HepG2 (cell line): ENCODE data around the gene RHOV.

Experiments
- IKZF1 ChIP-seq: fragments of 450-650 bp; IDR thresholded peaks from 2 replicates; pipeline ENCODE4 v1.7.1; 2016
- KMT2B ChIP-seq: IDR thresholded peaks from 2 replicates; pipeline ENCODE4 v1.6.1; 2016; ENCODE audit warnings: missing genetic modification reagents, missing compliant biosample characterization
- MAZ ChIP-seq, 2 experiments: sonication (generic) in 1 of 2; formaldehyde crosslinking in 1 of 2; IDR thresholded peaks; 2 replicates each; pipeline versions ENCODE4 v1.5.0 to v1.6.1; 2012 to 2020; ENCODE audit warnings: low read depth in 2 of 2, mild to moderate bottlenecking in 2 of 2, borderline replicate concordance in 1 of 2, improper control_type of control experiment in 1 of 2, low read length in 1 of 2, missing genetic modification reagents in 1 of 2, moderate library complexity in 1 of 2
- MYC ChIP-seq: sonication (generic); formaldehyde crosslinking; IDR thresholded peaks from 2 replicates; pipeline ENCODE4 v1.9.0; 2021; ENCODE audit warnings: missing genetic modification reagents, borderline replicate concordance
- NFIC ChIP-seq: IDR thresholded peaks from 2 replicates; pipeline ENCODE4 v1.6.1; 2012; ENCODE audit warnings: mild to moderate bottlenecking, low read length, inconsistent platforms
- PCBP2 ChIP-seq: fragments of 200-400 bp; formaldehyde crosslinking; optimal IDR thresholded peaks from 2 replicates; pipeline ENCODE3; 2018; ENCODE audit warnings: low read length, low read depth; ENCODE audit not compliant: poor library complexity, severe bottlenecking
- ZNF546 ChIP-seq: sonication (generic); formaldehyde crosslinking; conservative IDR thresholded peaks from 2 replicates; pipeline ENCODE4 v1.8.1; 2023; ENCODE audit warnings: mild to moderate bottlenecking, missing genetic modification reagents
- ZNF563 ChIP-seq: sonication (generic); formaldehyde crosslinking; IDR thresholded peaks from 2 replicates; pipeline ENCODE4 v1.8.0; 2022; ENCODE audit warnings: mild to moderate bottlenecking, moderate library complexity, missing genetic modification reagents
- ZNF746 ChIP-seq: sonication (generic); formaldehyde crosslinking; IDR thresholded peaks from 2 replicates; pipeline ENCODE4 v1.8.0; 2022; ENCODE audit warnings: mild to moderate bottlenecking, missing genetic modification reagents
- TF ChIP-seq, protein P1 (sequence below), 2 experiments: sonication (generic) in 1 of 2; formaldehyde crosslinking in 1 of 2; IDR thresholded peaks; 2 replicates each; pipeline versions ENCODE4 v1.5.1 to v1.6.1; 2011 to 2020; ENCODE audit warnings: borderline replicate concordance in 1 of 2, low read depth in 1 of 2, low read length in 1 of 2, mild to moderate bottlenecking in 1 of 2, missing genetic modification reagents in 1 of 2, moderate library complexity in 1 of 2
- TF ChIP-seq, protein P2 (sequence below): sonication (generic); formaldehyde crosslinking; IDR thresholded peaks from 2 replicates; pipeline ENCODE4 v1.4.0; 2020; ENCODE audit warnings: missing genetic modification reagents
- TF ChIP-seq, protein P3 (sequence below): sonication (generic); formaldehyde crosslinking; IDR thresholded peaks from 2 replicates; pipeline ENCODE4 v1.5.0; 2020; ENCODE audit warnings: mild to moderate bottlenecking, missing genetic modification reagents, moderate library complexity
- TF ChIP-seq, protein P4 (sequence below): sonication (generic); formaldehyde crosslinking; IDR thresholded peaks from 2 replicates; pipeline ENCODE4 v1.8.0; 2022; ENCODE audit warnings: mild to moderate bottlenecking, missing genetic modification reagents; ENCODE audit not compliant: insufficient replicate concordance

DNA sequence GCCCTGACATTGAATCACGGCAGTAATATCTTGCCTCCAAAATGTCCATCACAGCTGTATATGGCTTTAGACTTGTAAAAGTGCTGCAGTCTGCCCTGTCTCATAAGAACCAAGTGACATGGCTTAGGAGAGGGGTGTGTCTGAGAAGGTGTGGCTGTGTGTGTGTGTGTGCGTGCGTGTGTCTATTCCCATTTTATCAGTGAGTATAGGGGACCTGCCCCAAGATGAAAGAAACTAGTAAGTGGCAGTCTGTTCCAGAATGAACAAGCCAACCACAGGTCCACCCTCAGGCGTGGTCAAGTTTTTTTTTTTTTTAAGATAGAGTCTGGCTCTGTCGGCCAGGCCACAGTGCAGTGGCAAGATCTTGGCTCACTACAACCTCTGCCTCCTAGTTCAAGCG lies 5.6 kb upstream of the RHOV start:
- no peak for TF ChIP-seq MAZ (IDR thresholded peaks at IDR 0.05; ENCODE audit: borderline replicate concordance, low read depth, low read length)
- no peak for TF ChIP-seq MAZ (CRISPR knock-in tag; IDR thresholded peaks at IDR 0.05; ENCODE audit: low read depth)
- TF ChIP-seq, protein P1, sequence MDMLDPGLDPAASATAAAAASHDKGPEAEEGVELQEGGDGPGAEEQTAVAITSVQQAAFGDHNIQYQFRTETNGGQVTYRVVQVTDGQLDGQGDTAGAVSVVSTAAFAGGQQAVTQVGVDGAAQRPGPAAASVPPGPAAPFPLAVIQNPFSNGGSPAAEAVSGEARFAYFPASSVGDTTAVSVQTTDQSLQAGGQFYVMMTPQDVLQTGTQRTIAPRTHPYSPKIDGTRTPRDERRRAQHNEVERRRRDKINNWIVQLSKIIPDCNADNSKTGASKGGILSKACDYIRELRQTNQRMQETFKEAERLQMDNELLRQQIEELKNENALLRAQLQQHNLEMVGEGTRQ (IDR thresholded peaks at IDR 0.05; ENCODE audit: low read depth, low read length), result no peak
- TF ChIP-seq, protein P1 (CRISPR knock-in tag; IDR thresholded peaks at IDR 0.05; ENCODE audit: borderline replicate concordance), result no peak
- no peak for TF ChIP-seq IKZF1
- TF ChIP-seq, protein P2, sequence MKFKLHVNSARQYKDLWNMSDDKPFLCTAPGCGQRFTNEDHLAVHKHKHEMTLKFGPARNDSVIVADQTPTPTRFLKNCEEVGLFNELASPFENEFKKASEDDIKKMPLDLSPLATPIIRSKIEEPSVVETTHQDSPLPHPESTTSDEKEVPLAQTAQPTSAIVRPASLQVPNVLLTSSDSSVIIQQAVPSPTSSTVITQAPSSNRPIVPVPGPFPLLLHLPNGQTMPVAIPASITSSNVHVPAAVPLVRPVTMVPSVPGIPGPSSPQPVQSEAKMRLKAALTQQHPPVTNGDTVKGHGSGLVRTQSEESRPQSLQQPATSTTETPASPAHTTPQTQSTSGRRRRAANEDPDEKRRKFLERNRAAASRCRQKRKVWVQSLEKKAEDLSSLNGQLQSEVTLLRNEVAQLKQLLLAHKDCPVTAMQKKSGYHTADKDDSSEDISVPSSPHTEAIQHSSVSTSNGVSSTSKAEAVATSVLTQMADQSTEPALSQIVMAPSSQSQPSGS (CRISPR knock-in tag), result no peak
- TF ChIP-seq KMT2B (CRISPR knock-in tag), result no peak
- TF ChIP-seq NFIC, result no peak
- TF ChIP-seq, protein P3, sequence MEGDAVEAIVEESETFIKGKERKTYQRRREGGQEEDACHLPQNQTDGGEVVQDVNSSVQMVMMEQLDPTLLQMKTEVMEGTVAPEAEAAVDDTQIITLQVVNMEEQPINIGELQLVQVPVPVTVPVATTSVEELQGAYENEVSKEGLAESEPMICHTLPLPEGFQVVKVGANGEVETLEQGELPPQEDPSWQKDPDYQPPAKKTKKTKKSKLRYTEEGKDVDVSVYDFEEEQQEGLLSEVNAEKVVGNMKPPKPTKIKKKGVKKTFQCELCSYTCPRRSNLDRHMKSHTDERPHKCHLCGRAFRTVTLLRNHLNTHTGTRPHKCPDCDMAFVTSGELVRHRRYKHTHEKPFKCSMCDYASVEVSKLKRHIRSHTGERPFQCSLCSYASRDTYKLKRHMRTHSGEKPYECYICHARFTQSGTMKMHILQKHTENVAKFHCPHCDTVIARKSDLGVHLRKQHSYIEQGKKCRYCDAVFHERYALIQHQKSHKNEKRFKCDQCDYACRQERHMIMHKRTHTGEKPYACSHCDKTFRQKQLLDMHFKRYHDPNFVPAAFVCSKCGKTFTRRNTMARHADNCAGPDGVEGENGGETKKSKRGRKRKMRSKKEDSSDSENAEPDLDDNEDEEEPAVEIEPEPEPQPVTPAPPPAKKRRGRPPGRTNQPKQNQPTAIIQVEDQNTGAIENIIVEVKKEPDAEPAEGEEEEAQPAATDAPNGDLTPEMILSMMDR, result no peak
- no peak for TF ChIP-seq ZNF746
- no peak for TF ChIP-seq MYC (CRISPR knock-in tag)
- TF ChIP-seq, protein P4, sequence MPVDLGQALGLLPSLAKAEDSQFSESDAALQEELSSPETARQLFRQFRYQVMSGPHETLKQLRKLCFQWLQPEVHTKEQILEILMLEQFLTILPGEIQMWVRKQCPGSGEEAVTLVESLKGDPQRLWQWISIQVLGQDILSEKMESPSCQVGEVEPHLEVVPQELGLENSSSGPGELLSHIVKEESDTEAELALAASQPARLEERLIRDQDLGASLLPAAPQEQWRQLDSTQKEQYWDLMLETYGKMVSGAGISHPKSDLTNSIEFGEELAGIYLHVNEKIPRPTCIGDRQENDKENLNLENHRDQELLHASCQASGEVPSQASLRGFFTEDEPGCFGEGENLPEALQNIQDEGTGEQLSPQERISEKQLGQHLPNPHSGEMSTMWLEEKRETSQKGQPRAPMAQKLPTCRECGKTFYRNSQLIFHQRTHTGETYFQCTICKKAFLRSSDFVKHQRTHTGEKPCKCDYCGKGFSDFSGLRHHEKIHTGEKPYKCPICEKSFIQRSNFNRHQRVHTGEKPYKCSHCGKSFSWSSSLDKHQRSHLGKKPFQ (CRISPR knock-in tag), result no peak
- no peak for TF ChIP-seq ZNF563 (CRISPR knock-in tag)
- TF ChIP-seq ZNF546 (CRISPR knock-in tag), result no peak
- TF ChIP-seq PCBP2, result no peak
